GF-D8 (cell line): ENCODE measurements around the gene EIF3L.

ENCODE experiments used
- DNase-seq: peaks from one replicate; lab custom pipeline; 2025; lab: John Stamatoyannopoulos, UW

The EIF3L gene

DNA sequence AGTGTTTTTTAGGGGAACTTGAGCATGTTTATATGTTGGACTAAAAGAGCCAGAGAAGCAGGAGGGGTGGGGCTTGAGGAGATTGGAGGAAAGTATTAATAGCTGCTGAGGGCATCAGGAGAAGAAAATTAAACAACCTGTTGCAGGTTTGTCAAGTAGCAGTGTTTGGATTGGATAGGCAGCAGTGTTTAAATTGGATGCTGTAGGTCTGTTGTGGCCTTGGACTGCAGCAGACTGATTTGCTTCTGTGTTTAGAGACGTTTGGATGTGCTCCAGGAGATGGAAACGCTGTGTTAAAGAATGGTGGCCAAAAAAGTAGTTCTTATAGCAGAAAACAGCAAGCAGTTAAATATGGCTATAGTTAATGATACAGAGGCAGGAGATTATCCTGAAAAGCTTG, 5.7 kb downstream of the EIF3L start:
- DNase-seq, result no peak

GRCh38 chr22:37855462-37855861, 6.2 kb downstream of the EIF3L start:
- DNase-seq, result no peak

- DNase-seq, result no peak
These were observed 11.7 kb downstream of the EIF3L start for GRCh38 chr22:37860796-37861421.

GRCh38 chr22:37862570-37863325, 13.5 kb downstream of the EIF3L start:
- no peak for DNase-seq

DNA sequence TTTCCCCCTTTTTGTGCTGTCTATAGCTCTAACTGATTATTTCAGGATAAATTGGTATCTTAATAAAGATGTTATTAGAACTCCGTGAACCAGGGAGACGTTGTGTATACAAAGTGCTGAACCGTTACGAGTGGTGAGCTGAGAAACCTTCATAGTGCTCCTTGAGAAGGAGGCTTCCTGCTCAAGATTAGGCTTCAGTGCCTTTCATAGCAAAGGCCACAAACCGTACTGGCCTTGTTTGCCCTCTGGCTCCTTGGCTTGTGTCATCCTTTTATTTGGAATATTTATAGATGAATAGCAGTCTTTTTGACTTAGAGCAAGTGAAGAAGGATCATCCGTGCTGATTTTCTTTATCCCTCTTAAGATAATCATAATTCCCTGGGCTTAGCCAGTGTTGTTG, 16.3 kb downstream of the EIF3L start:
- DNase-seq, result no peak

- no peak for DNase-seq
These were observed 21.1 kb downstream of the EIF3L start for GRCh38 chr22:37870273-37870672.

- DNase-seq, result no peak
These were observed 31.6 kb downstream of the EIF3L start for GRCh38 chr22:37880668-37881440.

DNA sequence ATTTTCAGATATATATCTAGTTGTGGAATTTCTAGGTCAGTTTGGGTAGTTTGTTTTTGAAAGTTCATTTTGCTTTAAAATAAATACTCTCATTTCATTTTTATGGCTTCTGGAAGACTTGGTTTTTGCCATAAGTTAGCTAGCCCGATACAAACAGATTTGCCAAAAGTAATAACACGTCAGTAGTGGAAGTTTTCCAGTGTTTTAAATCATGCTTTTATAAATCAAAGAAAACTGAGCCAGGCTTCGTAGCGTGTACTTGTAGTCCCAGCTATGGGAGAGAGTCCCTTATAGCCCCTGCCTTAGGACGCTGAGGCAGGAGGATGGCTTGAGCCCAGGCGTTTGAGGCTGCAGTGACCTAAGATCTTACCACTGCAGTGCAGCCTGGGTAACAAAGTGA, 35.2 kb downstream of the EIF3L start:
- no peak for DNase-seq

DNA sequence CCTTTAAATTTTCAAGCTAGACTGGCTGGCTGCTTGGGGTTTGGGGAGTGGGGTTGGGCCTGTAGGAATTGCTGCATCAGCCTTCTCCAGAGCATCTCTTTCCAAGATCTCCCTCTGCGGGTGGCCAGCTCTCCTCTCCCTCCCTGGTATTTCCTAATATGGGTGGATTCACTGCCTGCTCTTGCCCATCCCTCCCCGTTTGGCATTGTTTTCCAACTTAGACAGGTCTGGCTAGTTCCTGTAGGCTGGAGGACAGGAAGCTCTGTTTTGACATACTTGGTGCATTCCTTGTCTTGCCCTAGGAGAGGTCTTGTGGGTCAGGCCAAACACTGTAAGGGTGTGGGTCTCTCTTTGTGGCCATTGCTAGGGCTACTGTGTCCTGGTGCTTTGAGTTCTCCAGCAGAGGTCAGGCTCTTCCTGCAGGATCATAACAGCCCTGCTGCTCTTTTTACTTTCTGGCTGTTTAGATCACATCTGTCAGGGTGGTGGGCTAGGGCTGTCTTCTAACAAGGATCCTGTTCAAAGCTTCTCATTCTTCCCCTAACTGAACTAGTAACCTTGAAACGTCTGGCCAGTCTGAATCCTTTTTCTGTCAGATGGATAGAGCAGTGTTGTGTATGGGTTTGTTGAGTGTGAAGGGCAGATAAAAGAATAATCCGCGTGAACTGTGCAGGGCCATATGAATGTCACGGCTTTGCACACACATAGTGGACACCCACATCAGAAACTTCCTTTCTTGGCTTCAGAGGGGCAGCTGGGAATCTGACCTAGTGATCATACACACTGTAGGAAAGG, 38.6 kb downstream of the EIF3L start:
- no peak for DNase-seq

- DNase-seq, result no peak
These were observed 42.7 kb downstream of the EIF3L start for GRCh38 chr22:37891926-37892325.

- DNase-seq, result no peak
These were observed 43.5 kb downstream of the EIF3L start for GRCh38 chr22:37892566-37893335.

DNA sequence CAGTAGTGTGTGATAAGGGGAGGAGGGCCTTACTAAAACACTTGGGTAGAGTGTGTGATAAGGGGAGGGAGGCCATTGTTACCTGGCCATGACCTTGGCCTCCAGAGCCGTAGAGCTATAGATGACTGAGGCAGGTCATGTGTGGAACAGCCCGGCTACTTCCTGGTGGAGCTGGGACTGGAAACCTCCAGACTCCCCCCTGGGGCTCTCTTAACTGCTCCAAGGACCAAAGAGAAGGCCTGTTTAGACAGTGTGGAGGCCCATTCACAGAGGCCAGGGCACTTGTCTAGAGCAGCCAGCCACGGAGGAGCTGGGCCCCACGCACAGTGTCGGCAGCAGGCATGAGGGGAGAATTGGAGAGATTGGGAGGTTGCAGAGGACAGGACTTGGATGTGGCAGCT, 44.4 kb downstream of the EIF3L start:
- no peak for DNase-seq

DNA sequence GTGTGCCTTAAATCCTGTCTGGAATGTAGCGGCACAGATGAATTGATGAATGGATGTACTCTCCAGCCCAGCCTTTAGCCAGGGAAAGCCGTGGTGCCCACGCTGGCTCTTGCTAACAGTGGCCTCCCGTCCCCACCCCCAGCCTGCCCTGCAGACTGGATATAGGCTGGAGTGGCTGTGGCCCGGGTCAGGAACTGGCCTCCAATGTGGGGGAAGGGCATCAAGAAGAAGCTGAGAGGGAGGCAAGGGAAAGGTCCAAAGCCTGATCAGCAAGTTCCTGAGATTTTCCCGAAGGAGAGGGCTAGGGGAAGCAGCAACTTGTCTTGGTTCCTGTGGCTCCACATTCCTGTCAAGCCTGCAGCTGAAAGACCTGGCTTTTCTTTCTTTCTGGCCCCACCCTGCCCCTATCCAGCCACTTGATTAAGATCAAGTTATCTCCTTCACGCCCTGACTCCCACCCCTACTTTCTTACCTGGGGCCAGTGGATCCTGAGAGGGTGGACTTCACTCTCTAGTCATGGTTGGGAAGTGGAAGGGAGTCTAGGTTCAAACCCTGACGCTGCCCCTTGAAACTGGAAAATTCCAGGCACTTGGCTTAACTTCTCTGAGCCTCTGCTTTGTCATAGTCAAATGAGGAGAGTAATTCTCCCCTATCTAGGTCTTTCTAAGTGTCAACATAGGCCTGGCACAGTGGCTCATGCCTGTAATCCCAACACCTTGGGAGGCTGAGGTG, 45.9 kb downstream of the EIF3L start:
- no peak for DNase-seq

GRCh38 chr22:37896181-37896592, 47.0 kb downstream of the EIF3L start:
- DNase-seq, result peak; percentile 28

- no peak for DNase-seq
These were observed 47.7 kb downstream of the EIF3L start for GRCh38 chr22:37896939-37897338.

GRCh38 chr22:37897807-37898206, 48.6 kb downstream of the EIF3L start:
- DNase-seq, result no peak

- no peak for DNase-seq
These were observed 49.4 kb downstream of the EIF3L start for GRCh38 chr22:37898441-37899181.

DNA sequence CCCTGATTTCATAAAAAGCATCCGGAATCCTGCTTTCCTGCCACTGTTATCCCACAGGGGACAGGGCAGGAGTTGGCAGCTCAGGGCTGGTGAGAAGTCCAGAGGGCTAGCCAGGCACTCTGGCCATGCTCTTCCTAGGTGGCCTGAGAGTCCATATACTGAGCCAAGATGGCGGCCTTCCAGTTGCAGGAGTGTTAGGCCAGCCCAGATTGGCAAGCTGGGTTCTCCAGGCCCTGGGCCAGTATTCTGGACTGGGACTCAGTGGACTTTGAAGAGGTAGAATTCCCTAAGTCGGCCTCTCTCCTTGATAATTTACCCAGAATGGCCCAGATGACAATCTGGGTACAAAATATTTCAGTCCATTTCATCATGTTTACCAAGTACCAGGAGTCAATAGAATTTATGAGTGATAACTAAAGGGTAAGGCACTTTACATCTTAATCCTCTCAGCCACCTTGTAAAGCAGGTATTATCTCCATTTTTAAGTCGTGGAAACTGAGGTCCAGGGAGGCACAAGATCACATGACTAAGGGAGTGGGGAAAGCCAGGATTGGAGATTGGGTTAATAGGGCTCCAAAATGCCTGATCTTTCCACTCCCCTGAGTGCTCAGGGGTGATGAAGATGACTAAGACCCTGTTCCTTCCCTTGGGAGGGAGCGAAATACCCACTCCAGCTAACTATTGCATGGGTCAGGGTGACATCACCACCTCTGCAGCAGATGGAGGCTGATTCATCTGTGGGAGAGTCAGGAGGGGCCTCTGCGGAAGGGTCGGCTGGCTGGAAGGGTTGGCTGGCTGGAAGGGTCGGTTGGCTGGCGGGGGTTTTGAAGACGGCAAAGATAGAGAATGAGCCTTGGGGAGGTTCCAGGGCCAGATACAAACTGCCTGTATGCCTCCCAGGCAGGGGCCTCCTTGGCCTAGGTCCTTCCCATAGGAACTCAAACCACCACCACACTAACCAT, 55.6 kb downstream of the EIF3L start:
- no peak for DNase-seq
